ENCODE measurements around the gene FNIP2. TPM values are rescaled to one million over a fixed set of nuclear protein-coding genes. Genes with fewer than 3 reads are reported as not detected.

The FNIP2 gene
- total and polyA plus RNA-seq, 2 experiments from 2014 or later = 1.8 to 22.4 TPM

GRCh38 chr4:158849681-158850080 lies 80.9 kb downstream of the FNIP2 start:
- Histone ChIP-seq H3K27me3 (replicated peaks; ENCODE audit: insufficient read depth) (no peaks in the 10 kb centered on the region), H3K9me2 (ENCODE audit: insufficient read depth) (no peaks in the 10 kb centered on the region), H3K9ac (no peak overlapping the region), H3F3A (ENCODE audit: insufficient read depth) (no peaks in the 10 kb centered on the region), H3K79me2 (ENCODE audit: insufficient read depth) (no peaks in the 10 kb centered on the region), H3K9me3 (ENCODE audit: low read depth) (no peaks in the 10 kb centered on the region), H4K20me1 (ENCODE audit: insufficient read depth) (no peaks in the 10 kb centered on the region), H3K36me3 (ENCODE audit: low read depth) (peaks cover 4% of the 10 kb centered on the region; the same call in 1 of the 2 replicates), H3K27ac (no peak overlapping the region), H3K4me1 (ENCODE audit: insufficient read depth) (no peaks in the 10 kb centered on the region), H3K4me3 (no peak overlapping the region), H3K4me2 (ENCODE audit: unreplicated experiment) (no peak overlapping the region), H2AFZ (no peak overlapping the region)
- DNase-seq = no peak
- 82 to 86% methylated on average over 2 of the region's 2 CpGs for WGBS, 2 experiments (ENCODE audit: low coverage in 1 of 2, low lambda C conversion rate in 2 of 2, missing lambda C conversion rate in 2 of 2)
- TF ChIP-seq EZH2 (IDR thresholded peaks at IDR 0.05; ENCODE audit: insufficient read depth, poor library complexity, severe bottlenecking) (no peak), EZH2phosphoT487 (IDR thresholded peaks at IDR 0.05; ENCODE audit: insufficient read depth, low read depth) (no peak)
- in situ Hi-C loops (cut with MboI) = loop anchor here (5.0 to 10.0 kb wide), 3 partner anchors 117 to 595 kb away; no protein-coding TSS in a partner anchor

GRCh38 chr4:158850371-158850770 lies 81.5 kb downstream of the FNIP2 start:
- no peak overlapping the region for H3K4me2 ChIP-seq (ENCODE audit: unreplicated experiment)
- no peak overlapping the region for H3K27ac ChIP-seq
- no peak for TF ChIP-seq EZH2 (IDR thresholded peaks at IDR 0.05; ENCODE audit: insufficient read depth, poor library complexity, severe bottlenecking)
- TF ChIP-seq EZH2phosphoT487 (IDR thresholded peaks at IDR 0.05; ENCODE audit: insufficient read depth, low read depth) = no peak
- no peaks in the 10 kb centered on the region for H3F3A ChIP-seq (ENCODE audit: insufficient read depth)
- H3K4me3 ChIP-seq = no peak overlapping the region
- no peaks in the 10 kb centered on the region for H3K27me3 ChIP-seq (replicated peaks; ENCODE audit: insufficient read depth)
- H3K9me3 ChIP-seq (ENCODE audit: low read depth) = no peaks in the 10 kb centered on the region
- H3K79me2 ChIP-seq (ENCODE audit: insufficient read depth) = no peaks in the 10 kb centered on the region
- DNase-seq = no peak
- no peak overlapping the region for H2AFZ ChIP-seq
- H3K36me3 ChIP-seq (ENCODE audit: low read depth) = peaks cover 4% of the 10 kb centered on the region; the same call in 1 of the 2 replicates
- no peaks in the 10 kb centered on the region for H3K4me1 ChIP-seq (ENCODE audit: insufficient read depth)
- no peaks in the 10 kb centered on the region for H4K20me1 ChIP-seq (ENCODE audit: insufficient read depth)
- in situ Hi-C loops (cut with MboI) = loop anchor here (10.0 kb wide), 2 partner anchors 334 to 594 kb away; no protein-coding TSS in a partner anchor
- H3K9ac ChIP-seq = no peak overlapping the region
- H3K9me2 ChIP-seq (ENCODE audit: insufficient read depth) = no peaks in the 10 kb centered on the region

- TF ChIP-seq EZH2phosphoT487 (IDR thresholded peaks at IDR 0.05; ENCODE audit: insufficient read depth, low read depth) = no peak
- no peak for TF ChIP-seq EZH2 (IDR thresholded peaks at IDR 0.05; ENCODE audit: insufficient read depth, poor library complexity, severe bottlenecking)
- Histone ChIP-seq H3K27me3 (replicated peaks; ENCODE audit: insufficient read depth) (no peaks in the 10 kb centered on the region), H4K20me1 (ENCODE audit: insufficient read depth) (no peaks in the 10 kb centered on the region), H3K4me1 (ENCODE audit: insufficient read depth) (no peaks in the 10 kb centered on the region), H3F3A (ENCODE audit: insufficient read depth) (no peaks in the 10 kb centered on the region), H3K9me3 (ENCODE audit: low read depth) (no peaks in the 10 kb centered on the region), H3K27ac (no peak overlapping the region), H3K36me3 (ENCODE audit: low read depth) (peaks cover 4% of the 10 kb centered on the region; the same call in 1 of the 2 replicates), H3K4me3 (no peak overlapping the region), H3K4me2 (ENCODE audit: unreplicated experiment) (no peak overlapping the region), H2AFZ (no peak overlapping the region), H3K9ac (no peak overlapping the region), H3K79me2 (ENCODE audit: insufficient read depth) (no peaks in the 10 kb centered on the region), H3K9me2 (ENCODE audit: insufficient read depth) (no peaks in the 10 kb centered on the region)
- in situ Hi-C loops (cut with MboI) = loop anchor here (10.0 kb wide), 2 partner anchors 334 to 594 kb away; no protein-coding TSS in a partner anchor
- 51 to 52% methylated on average over 7 of the region's 7 CpGs for WGBS, 2 experiments (ENCODE audit: low coverage in 1 of 2, low lambda C conversion rate in 2 of 2, missing lambda C conversion rate in 2 of 2)
- peak; percentile 57 for DNase-seq
These were observed 82.2 kb downstream of the FNIP2 start for GRCh38 chr4:158850800-158851644.

GRCh38 chr4:158854236-158854635 lies 85.4 kb downstream of the FNIP2 start:
- Histone ChIP-seq H3K79me2 (ENCODE audit: insufficient read depth) (no peaks in the 10 kb centered on the region), H3K27me3 (replicated peaks; ENCODE audit: insufficient read depth) (no peaks in the 10 kb centered on the region), H3K9ac (no peak overlapping the region), H2AFZ (no peak overlapping the region), H3K4me1 (ENCODE audit: insufficient read depth) (peaks cover 10% of the 10 kb centered on the region), H3K9me3 (ENCODE audit: low read depth) (no peaks in the 10 kb centered on the region), H3K4me2 (ENCODE audit: unreplicated experiment) (no peak overlapping the region), H3K27ac (no peak overlapping the region), H3F3A (ENCODE audit: insufficient read depth) (peaks cover 12% of the 10 kb centered on the region), H4K20me1 (ENCODE audit: insufficient read depth) (no peaks in the 10 kb centered on the region), H3K4me3 (no peak overlapping the region), H3K9me2 (ENCODE audit: insufficient read depth) (no peaks in the 10 kb centered on the region), H3K36me3 (ENCODE audit: low read depth) (peaks cover 4% of the 10 kb centered on the region; the same call in 1 of the 2 replicates)
- no peak for TF ChIP-seq EZH2 (IDR thresholded peaks at IDR 0.05; ENCODE audit: insufficient read depth, poor library complexity, severe bottlenecking)
- no peak for TF ChIP-seq EZH2phosphoT487 (IDR thresholded peaks at IDR 0.05; ENCODE audit: insufficient read depth, low read depth)
- in situ Hi-C loops (cut with MboI) = loop anchor here (10.0 kb wide), 2 partner anchors 331 to 591 kb away; no protein-coding TSS in a partner anchor
- 98 to 99% methylated on average over 6 of the region's 6 CpGs for WGBS, 2 experiments (ENCODE audit: low coverage in 1 of 2, low lambda C conversion rate in 2 of 2, missing lambda C conversion rate in 2 of 2)
- no peak for DNase-seq
